Activated naive CD8-positive, alpha-beta T cell (primary cell): ENCODE results near the gene ASL.
"Not testable (repeated sequence)": the region's sequence is repeated elsewhere in the genome, so short reads cannot be mapped to it uniquely, and the experiment has no call there.

ENCODE experiments used
- H3K27ac Mint-ChIP-seq: one replicate; pipeline ENCODE4 v1.8.0; 2021; ENCODE audit warnings: mixed read lengths
- H3K27me3 Mint-ChIP-seq: one replicate; pipeline ENCODE4 v1.8.0; 2021; ENCODE audit warnings: mixed read lengths
- H3K36me3 Mint-ChIP-seq: one replicate; pipeline ENCODE4 v1.8.0; 2021; ENCODE audit warnings: mixed read lengths
- H3K4me1 Mint-ChIP-seq: one replicate; pipeline ENCODE4 v1.8.0; 2021; ENCODE audit warnings: low read depth, mixed read lengths
- H3K4me3 Mint-ChIP-seq: one replicate; pipeline ENCODE4 v1.8.0; 2021; ENCODE audit warnings: mild to moderate bottlenecking, mixed read lengths
- H3K9me3 Mint-ChIP-seq: one replicate; pipeline ENCODE4 v1.8.0; 2021; ENCODE audit warnings: low read depth, mixed read lengths

The ASL gene

DNA sequence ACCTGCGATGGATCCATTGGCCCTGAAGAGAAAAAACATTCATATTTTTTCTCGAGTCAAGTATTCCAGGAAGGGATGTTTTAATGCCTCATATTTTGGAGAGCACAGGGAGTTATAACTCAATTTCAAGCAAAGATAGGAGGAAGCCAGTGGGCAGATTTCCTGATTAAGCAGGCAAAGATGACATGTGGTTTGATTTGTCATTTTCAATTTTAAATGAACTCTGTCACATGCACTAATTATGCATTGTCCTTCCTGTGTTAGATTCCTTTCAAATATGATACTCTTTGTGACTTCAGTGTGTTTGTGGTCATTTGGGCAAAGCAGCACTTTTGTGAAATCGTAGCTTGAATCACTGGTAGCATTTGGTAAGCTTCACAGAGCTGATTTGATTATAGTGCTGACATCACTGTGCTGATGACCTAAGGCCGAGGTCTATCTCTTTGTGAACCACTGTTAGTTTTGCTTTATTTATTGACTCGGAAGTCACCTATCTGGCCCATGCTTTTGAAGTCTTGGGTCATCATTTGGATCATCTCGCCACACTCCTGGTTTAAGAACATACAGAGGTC lies 50.2 kb downstream of the ASL start:
- H3K4me3 Mint-ChIP-seq, H3K27me3 Mint-ChIP-seq, H3K9me3 Mint-ChIP-seq, H3K36me3 Mint-ChIP-seq, H3K27ac Mint-ChIP-seq: not testable (repeated sequence)
- peaks cover 41% of the 10 kb centered on the region for H3K4me1 Mint-ChIP-seq

DNA sequence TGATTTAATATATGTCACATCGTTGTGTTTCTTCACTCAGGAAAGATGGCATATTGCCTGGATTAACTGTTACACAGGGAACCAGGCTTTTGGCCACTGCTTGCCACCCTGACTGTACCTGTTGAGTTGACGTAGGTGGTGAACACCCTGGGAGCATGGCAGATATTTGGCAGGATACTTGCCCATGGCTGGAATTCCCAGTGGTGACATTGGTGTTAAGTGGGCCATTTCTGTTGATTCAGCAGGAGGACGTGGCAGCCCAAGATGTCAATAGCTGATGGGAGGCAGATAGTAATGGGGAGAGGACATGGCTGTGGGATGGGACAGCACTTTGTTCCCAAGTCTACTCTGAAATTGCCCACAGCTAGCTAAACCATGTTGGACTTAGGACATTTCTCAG lies 51.6 kb downstream of the ASL start:
- H3K4me1 Mint-ChIP-seq = peaks cover 40% of the 10 kb centered on the region
- not testable (repeated sequence) for H3K27me3 Mint-ChIP-seq, H3K27ac Mint-ChIP-seq, H3K36me3 Mint-ChIP-seq, H3K9me3 Mint-ChIP-seq, H3K4me3 Mint-ChIP-seq

DNA sequence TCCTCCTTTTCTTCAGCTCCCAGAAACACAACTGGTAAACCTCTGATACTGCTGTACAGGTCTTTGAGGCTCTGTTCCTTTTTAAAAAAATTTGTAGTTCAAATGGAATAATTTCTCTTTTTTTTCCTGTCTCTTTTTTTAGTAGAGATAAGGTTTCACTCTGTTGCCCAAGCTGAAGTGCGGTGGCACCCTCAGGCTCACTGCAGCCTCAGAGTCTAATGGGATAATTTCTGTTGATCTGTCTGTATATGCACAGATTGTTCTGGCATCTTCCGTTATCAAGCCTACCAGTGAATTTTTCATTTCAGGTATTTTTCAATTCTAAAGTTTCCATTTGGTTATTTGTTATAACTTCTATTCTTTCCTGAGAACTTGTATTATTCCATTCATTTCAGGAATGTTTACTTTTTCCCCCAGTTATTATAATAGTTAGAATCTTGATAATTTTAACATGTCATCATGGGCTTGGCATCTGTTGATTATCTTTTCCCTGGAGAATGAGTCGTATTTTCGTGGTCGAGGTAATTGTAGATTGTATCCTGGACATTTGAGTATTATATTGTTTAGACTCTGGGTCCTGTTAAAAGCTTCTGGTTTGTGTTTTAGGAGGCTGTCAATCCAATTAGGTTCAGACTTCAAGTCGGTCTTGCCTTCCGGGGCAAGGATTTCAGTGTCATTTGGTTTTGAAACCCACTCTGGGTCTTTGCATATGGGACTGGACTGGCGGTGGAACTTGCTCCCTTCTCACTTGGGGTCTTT lies 63.6 kb downstream of the ASL start:
- peaks cover 6% of the 10 kb centered on the region for H3K4me1 Mint-ChIP-seq
- H3K36me3 Mint-ChIP-seq = peaks cover 10% of the 10 kb centered on the region
- no peaks in the 10 kb centered on the region for H3K9me3 Mint-ChIP-seq
- H3K27me3 Mint-ChIP-seq = no peaks in the 10 kb centered on the region
- H3K27ac Mint-ChIP-seq = no peak overlapping the region
- H3K4me3 Mint-ChIP-seq = no peak overlapping the region

DNA sequence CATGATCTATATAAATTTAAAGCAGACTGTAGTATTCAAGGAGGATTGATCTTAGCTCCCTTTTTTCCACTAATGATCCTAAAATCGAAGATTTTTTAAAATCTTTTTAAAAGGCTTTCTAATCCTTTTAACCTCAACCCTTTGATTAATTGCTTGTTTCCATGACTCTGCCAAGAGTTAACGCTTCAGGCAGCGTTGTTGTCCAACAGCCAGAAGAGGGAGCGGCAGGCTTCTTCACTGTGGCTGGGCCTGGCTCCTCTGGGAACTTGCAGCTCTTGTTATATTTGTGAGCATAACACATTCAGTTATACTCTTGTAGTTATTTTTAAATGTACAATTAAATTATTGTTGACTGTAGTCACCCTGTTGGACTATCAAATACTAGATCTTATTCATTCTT lies 65.3 kb downstream of the ASL start:
- H3K9me3 Mint-ChIP-seq = no peaks in the 10 kb centered on the region
- no peak overlapping the region for H3K27ac Mint-ChIP-seq

DNA sequence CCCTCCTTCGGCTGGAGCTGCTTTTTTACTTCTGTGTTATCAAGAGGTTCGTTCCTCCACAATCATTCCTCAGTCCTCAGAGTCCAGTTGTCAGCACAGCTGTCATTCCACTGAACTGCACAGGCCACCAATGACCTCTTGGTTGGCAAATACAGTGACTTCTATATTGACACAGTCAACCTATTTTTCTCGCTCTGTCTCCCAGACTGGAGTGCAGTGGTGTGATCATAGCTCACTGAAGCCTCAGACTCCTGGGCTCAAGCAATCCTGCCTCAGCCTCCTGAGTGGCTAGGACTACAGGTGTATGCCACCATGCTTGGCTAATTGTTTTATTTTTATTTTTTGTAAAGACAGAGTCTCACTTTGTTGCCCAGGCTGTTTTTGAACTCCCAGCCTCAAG lies 66.7 kb downstream of the ASL start:
- no peaks in the 10 kb centered on the region for H3K27me3 Mint-ChIP-seq
- H3K4me3 Mint-ChIP-seq = no peak overlapping the region
- no peaks in the 10 kb centered on the region for H3K9me3 Mint-ChIP-seq
- H3K27ac Mint-ChIP-seq = no peak overlapping the region
- H3K36me3 Mint-ChIP-seq = peaks cover 7% of the 10 kb centered on the region
- H3K4me1 Mint-ChIP-seq = peaks cover 6% of the 10 kb centered on the region

More for the DNA sequence above, 65.3 kb downstream of the ASL start:
- no peaks in the 10 kb centered on the region for H3K27me3 Mint-ChIP-seq
- H3K4me3 Mint-ChIP-seq = no peak overlapping the region
- peaks cover 7% of the 10 kb centered on the region for H3K36me3 Mint-ChIP-seq
- H3K4me1 Mint-ChIP-seq = peaks cover 6% of the 10 kb centered on the region

DNA sequence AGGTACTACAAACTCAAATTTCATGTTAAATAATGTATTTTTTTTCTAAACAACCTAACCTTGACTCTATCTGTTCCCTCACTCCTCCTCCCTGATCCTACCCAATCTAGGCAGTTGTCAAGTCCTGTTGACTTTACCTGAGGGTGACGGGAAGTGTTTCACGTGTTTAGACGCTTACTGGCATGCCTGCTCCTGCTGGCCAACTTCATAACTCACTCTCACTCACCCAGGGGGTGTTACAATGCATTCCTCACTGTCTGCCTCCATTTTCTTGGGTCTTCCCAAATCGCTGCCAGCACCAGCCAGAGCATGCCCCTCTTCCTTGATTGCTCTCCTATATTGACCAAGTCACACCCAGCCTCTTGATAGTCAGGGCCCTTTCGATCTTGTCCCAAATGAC lies 67.4 kb downstream of the ASL start:
- Mint-ChIP-seq H3K27ac (no peak overlapping the region), H3K4me1 (peaks cover 6% of the 10 kb centered on the region), H3K36me3 (peaks cover 6% of the 10 kb centered on the region), H3K9me3 (no peaks in the 10 kb centered on the region), H3K27me3 (no peaks in the 10 kb centered on the region), H3K4me3 (no peak overlapping the region)
